ENCODE data around the gene VCX2.
"Not testable (repeated sequence)": the region's sequence is repeated elsewhere in the genome, so short reads cannot be mapped to it uniquely, and the experiment has no call there.

VCX2 gene

GRCh38 chrX:8191022-8191421 lies 20.0 kb upstream of the VCX2 start:
- DNase-seq (ENCODE audit: low read depth, low spot score) = no peak
- TF ChIP-seq CTCF (IDR thresholded peaks at IDR 0.05; ENCODE audit: low read depth, low read length) = no peak
- in situ Hi-C loops (cut with HindIII; ENCODE audit: low sequenced_read_pairs) = no loop called here
- H3K4me3 ChIP-seq (ENCODE audit: low read depth, low read length) = no peak overlapping the region

GRCh38 chrX:8190341-8190830 lies 19.3 kb upstream of the VCX2 start:
- DNase-seq (ENCODE audit: low read depth, low spot score) = no peak
- TF ChIP-seq CTCF (IDR thresholded peaks at IDR 0.05; ENCODE audit: low read depth, low read length) = no peak
- no peak overlapping the region for H3K4me3 ChIP-seq (ENCODE audit: low read depth, low read length)
- in situ Hi-C loops (cut with HindIII; ENCODE audit: low sequenced_read_pairs) = no loop called here

GRCh38 chrX:8189096-8189830 lies 18.2 kb upstream of the VCX2 start:
- no peak for DNase-seq (ENCODE audit: low read depth, low spot score)
- no peak overlapping the region for H3K4me3 ChIP-seq (ENCODE audit: low read depth, low read length)
- no peak for TF ChIP-seq CTCF (IDR thresholded peaks at IDR 0.05; ENCODE audit: low read depth, low read length)
- in situ Hi-C loops (cut with HindIII; ENCODE audit: low sequenced_read_pairs) = no loop called here

- in situ Hi-C loops (cut with HindIII; ENCODE audit: low sequenced_read_pairs) = no loop called here
- H3K4me3 ChIP-seq (ENCODE audit: low read depth, low read length) = no peak overlapping the region
- DNase-seq (ENCODE audit: low read depth, low spot score) = peak; percentile 59
- no peak for TF ChIP-seq CTCF (IDR thresholded peaks at IDR 0.05; ENCODE audit: low read depth, low read length)
Observed at GRCh38 chrX:8183346-8183745, 12.3 kb upstream of the VCX2 start.

DNA sequence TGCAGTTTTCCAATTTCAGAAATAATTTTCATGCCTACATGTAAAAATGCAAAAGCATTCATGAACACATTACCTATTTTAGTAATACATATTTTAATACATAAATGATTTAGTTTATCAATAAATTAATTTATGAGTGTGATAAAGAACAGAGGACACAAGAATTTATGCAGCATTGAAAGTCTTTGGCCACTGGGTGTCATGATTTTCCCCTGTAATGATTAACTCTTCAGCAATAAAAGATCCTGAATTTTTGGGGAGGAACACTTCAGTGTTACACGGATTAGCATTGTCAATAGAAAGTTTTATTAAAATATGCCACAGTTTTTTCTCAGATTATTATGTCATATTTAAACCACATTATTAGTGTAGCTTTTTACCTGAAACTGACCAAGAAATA lies 8.6 kb upstream of the VCX2 start:
- peak; percentile 20 for TF ChIP-seq CTCF (IDR thresholded peaks at IDR 0.05; ENCODE audit: low read depth, low read length)
- in situ Hi-C loops (cut with HindIII; ENCODE audit: low sequenced_read_pairs) = no loop called here
- peak; percentile 5 for DNase-seq (ENCODE audit: low read depth, low spot score)
- H3K4me3 ChIP-seq (ENCODE audit: low read depth, low read length) = no peak overlapping the region

- DNase-seq (ENCODE audit: low read depth, low spot score); in situ Hi-C loops (cut with HindIII; ENCODE audit: low sequenced_read_pairs); H3K4me3 ChIP-seq (ENCODE audit: low read depth, low read length): not testable (repeated sequence)
Observed at GRCh38 chrX:8154011-8154410, 17.1 kb downstream of the VCX2 start.

GRCh38 chrX:8147226-8147625 lies 23.8 kb downstream of the VCX2 start:
- no peak for TF ChIP-seq CTCF (IDR thresholded peaks at IDR 0.05; ENCODE audit: low read depth, low read length)
- in situ Hi-C loops (cut with HindIII; ENCODE audit: low sequenced_read_pairs) = no loop called here
- no peak for DNase-seq (ENCODE audit: low read depth, low spot score)
- H3K4me3 ChIP-seq (ENCODE audit: low read depth, low read length) = no peak overlapping the region

Measured in astrocyte of the spinal cord (primary cell).